HL-60/S4 treated with retinoic acid at 250 ng/mL for 4 days and 3 days (cell line): ENCODE measurements around the gene ADRA2C.

Source experiments
- in situ Hi-C: fragments of 300-500 bp; cut with MboI; formaldehyde crosslinking; loops from 2 replicates; pipeline ENCODE4 v1.7.0; 2022; ENCODE audit warnings: low sequenced_read_pairs

Gene ADRA2C

DNA sequence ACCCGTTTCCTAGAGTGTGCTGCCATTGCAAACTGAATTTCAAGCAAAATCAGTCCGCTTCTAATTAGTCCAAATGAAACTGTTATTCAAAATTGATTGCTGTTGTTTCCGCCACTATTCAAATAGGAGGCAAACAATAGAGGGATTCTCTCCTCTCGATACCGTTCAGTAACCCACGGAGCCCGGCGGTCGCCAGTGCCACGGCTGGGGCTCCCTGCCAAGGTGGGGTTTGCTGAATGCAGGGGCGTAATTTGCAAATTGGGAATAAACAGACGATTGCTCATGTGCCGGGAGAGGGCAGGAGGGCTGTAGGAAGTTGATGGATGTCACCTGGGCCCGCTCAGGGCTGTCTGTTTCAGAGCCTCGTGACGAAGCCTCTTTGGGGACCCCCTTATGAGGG is 8.8 kb downstream of the ADRA2C start:
- in situ Hi-C loops = no loop called here

DNA sequence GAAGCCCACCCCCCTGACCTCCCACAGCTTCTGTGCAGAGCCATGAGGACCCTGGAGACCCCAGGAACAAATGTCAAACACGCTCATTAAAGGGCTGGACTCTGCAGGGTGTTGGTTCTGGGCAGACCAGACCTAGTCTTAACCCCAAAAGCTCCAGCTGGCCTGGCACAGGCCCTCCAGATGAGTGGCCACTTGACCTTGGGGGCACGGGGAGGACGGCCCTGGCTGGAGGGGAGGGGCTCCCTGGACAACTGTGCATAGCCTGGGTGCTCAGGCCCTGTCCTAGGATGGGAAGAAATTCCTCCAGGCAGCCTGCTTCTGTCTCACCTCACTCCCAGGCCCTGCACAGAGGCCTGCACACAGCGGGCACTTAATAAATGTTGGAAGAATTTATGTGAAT is 9.4 kb downstream of the ADRA2C start:
- in situ Hi-C loops = no loop called here

DNA sequence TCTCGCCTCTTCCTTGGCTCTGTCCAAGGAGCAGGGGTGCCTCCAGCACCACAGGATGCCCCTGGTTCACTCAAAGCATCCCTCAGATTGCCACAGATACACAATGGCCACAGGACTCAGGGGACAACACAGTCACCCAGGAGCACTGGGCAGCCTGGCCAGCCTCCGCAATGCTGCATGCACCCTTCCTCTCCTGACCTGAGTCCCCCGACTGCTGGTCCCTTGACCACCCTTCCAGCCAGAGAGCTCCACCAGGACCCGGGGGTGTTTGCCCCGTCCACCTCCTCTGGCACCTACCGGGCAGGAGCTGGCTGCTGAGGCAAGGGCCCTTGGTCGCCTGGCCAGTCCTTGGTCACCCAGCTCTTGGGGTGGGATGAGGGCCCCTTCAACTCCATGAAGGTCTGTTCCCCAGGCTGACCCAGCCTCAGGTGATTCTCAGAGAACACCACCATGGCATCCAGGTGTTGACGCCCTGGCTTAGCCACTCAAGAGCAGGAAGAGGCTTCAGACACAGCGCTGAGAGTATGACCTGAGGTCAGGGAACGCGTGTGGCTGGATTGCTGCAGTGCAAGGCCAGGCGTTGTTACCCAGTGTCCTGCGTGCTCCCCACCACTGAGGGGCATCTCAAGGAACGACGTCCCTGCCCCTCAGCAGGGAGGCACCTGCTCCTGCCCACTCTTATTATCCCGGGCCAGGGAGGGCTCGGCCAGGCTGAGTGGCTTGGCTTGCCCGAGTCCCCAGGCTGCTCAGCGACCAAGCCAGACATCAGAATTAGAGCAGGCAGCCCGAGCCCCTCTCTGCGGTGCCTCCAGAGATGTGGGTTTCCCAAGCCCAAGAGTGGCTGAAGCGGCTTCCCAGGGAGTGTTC is 10.2 kb downstream of the ADRA2C start:
- in situ Hi-C loops = no loop called here

DNA sequence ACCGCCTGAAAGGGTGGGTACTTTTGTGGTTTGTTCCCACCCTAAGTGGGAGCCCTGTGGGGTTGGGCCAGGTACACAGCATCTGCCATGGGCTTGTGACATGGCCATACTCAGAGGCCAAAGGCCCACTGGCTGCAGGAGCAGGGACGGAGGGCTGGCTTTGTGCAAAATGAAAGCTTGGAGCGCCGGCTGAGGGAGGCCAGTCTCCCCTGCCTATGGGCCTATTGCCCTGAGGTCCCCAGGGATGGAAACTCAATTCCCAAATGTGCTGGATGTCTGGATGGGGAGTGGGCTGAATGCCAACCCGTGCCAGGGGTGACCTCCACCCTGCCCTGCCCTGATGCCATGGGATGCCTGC is 10.8 kb downstream of the ADRA2C start:
- in situ Hi-C loops = no loop called here

DNA sequence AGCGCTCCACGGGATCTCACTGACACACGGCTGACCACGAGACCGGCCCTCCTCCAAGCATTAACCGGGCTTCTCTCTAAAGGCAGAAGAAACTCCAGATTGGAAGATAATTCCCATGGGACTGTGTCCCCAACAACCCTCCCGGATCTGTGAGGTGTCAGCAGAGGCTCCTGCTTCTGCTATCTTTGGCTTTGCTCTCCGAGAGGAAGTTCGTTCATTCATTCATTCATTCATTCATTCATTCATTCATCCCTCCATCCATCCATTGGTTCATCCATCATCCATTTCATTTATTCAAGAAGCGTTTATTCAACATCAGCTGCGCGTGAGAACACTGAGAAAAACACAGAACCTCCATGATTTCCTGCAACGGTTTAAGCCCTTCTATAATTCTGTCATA is 11.5 kb downstream of the ADRA2C start:
- in situ Hi-C loops = no loop called here

DNA sequence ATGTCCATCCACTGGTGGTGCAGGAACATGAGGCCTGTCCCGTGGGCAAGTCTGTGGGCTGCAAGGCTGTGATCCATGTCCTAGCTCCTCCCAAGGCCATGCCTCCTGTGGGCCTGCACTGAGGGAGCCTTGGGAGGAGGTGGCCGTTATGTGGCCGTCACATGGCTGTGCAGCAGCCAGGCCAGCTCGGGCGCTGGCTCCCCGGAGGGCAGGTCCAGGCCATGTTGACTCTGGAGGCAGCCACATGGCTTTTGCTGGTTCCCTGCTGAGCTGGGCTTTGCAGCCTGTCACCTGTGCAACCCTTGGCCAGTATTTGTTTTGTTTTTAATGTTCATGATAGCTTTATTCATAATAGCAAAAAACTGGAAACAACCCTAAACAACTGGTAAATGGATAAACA is 13.3 kb downstream of the ADRA2C start:
- in situ Hi-C loops = no loop called here

- in situ Hi-C loops = no loop called here
These were observed 14.4 kb downstream of the ADRA2C start for GRCh38 chr4:3780347-3781171.

DNA sequence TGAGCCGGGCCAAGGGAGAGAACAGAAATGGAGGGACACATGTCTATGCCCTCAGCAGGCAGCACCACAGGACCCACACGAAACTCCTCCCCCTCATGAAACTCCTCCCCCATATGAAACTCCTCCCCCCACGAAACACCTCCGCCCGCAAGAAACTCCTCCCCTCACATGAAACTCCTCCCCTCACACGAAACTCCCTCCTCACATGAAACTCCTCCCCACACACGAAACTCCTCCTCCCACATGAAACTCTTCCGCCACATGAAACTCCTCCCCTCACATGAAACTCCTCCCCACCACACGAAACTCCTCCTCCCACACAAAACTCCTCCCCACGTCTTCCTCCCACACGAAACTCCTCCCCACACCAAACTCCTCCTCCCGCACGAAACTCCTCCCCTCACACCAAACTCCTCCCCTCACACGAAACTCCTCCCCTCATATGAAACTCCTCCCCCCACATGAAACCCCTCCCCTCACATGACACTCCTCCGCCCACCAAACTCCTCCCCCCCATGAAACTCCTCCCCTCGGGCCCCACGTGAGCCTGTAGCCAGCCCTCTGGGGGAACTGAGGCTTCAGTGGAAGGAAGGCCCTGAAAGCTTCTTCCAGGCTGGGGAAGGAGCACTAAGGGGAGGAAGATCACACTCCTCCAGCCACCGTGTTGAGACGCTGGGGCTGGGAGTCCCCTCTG is 15.2 kb downstream of the ADRA2C start:
- in situ Hi-C loops = no loop called here

- in situ Hi-C loops = no loop called here
These were observed 16.1 kb downstream of the ADRA2C start for GRCh38 chr4:3781997-3782930.

GRCh38 chr4:3783693-3784306 is 17.6 kb downstream of the ADRA2C start:
- in situ Hi-C loops = no loop called here

- in situ Hi-C loops = no loop called here
These were observed 18.5 kb downstream of the ADRA2C start for GRCh38 chr4:3784454-3785291.

DNA sequence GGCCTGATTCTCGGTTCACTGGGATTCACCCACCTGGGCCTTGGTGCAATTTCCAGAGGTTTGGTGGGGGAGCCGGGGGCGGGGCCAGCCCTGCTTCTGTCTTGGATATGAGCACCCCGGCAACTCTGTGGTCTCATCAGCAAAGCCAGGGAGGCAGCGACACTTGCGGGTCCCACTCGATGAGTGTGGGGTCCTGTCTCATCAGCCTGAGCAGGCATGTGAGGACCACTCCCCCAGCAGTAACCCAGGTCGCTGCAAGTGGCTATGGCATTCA is 19.0 kb downstream of the ADRA2C start:
- in situ Hi-C loops = no loop called here

GRCh38 chr4:3786196-3786869 is 20.1 kb downstream of the ADRA2C start:
- in situ Hi-C loops = no loop called here

DNA sequence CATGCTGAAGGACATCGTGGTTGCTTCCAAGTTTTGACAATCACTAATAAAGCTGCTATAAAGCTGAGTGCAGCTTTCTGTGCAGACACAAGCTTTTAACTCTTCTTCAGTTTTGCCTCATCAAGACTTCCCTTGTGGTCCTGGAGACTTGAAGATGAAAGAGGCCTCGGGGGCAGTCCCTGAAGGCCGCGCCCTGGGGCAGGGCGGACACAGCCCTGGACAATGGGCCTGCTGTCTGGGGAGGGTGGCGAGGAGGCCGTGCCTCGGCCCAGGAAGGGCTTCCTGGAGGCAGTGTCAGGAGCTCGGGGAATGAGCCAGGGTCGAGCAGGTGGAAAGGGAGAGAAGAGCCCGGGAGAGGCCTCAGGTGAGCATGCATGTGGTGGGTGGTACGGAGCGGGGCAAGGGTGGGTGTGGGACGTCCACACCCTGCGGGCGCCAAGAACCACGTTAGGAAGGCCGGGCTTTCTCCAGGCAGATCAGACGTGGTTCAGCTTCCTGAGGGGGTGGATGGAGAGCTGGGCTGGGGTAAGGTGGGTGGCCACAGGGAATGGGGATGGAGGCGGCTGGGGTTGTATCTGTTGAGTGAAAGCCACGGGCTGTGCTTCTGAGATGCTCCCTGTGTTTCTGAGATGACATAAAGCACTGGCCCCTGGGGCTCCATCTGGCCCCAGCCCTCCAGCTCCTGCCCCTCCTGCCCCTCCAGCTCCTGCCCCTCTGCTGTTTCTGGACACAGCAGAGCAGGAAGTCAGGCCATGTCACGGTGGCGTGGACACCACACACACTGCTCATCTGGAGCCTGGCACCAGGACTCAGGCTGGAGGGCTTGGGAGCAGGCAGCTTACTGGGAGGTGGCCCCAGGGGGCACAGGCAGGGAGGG is 21.5 kb downstream of the ADRA2C start:
- in situ Hi-C loops = no loop called here

DNA sequence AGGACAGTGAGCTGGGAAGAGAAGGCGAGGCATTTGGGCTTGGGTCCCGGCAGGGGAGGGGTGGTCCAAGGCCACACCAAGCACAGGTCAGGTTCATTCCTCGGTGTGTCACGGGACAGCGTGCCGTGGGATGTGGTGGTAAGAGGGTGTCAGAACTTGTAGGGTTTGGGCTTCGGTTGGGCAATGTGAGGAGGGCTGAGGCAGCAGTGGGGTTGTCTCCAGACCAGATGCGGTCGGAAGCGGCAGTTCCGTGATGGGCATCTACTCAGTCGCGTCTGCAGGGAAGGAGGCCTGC is 22.1 kb downstream of the ADRA2C start:
- in situ Hi-C loops = no loop called here

GRCh38 chr4:3789587-3789986 is 23.4 kb downstream of the ADRA2C start:
- in situ Hi-C loops = no loop called here

DNA sequence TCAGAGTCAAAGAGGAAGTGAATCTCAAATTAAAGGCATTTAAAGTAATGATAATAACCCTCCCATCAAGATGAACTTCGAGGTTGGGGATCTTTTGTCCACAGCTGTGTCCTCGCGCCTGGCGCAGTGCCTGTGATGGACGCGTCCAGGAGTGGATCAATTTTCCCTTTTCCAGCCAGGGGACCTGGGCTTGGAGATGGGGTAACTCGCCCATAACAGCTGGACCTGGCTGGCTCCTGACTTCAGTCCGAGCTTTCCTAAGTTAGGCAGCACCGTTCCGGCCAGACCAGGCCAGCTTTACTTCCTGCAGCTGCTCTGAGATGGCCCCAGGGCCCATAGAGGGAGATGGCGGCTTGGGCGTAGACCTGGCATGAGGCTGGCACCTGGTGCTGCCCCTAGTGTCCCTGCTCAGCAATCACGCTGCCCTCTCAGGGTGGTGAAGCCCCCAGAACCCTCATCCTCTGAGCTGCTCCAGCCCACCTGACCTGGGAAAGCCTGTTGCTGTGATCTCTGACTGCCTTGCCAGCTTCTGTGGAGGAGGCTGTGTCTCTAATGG is 23.9 kb downstream of the ADRA2C start:
- in situ Hi-C loops = no loop called here

- in situ Hi-C loops = no loop called here
These were observed 25.1 kb downstream of the ADRA2C start for GRCh38 chr4:3791256-3791655.
